Parathyroid adenoma (tissue), 2 donors: ENCODE measurements around the gene PRR15L.
A peak's percentile ranks its signal among the peaks of the same experiment; 100 is the strongest.
"Not testable (repeated sequence)": the region's sequence is repeated elsewhere in the genome, so short reads cannot be mapped to it uniquely, and the experiment has no call there.

ENCODE experiments used
- H2AFZ ChIP-seq: fragments of 300-600 bp; sonication (generic); one replicate; pipeline ENCODE4 v1.7.0; 2017; ENCODE audit warnings: antibody characterized with exemption, mild to moderate bottlenecking
- H3K27ac ChIP-seq: fragments of 300-600 bp; sonication (generic); one replicate; pipeline ENCODE4 v1.7.0; 2017
- H3K27me3 ChIP-seq: fragments of 300-600 bp; sonication (generic); one replicate; pipeline ENCODE4 v1.7.0; 2017; ENCODE audit warnings: low read length; ENCODE audit not compliant: control insufficient read depth, insufficient read depth
- H3K36me3 ChIP-seq: fragments of 300-600 bp; sonication (generic); one replicate; pipeline ENCODE4 v1.7.0; 2017; ENCODE audit warnings: low read length; ENCODE audit not compliant: control insufficient read depth, insufficient read depth
- H3K4me1 ChIP-seq: fragments of 300-600 bp; sonication (generic); one replicate; pipeline ENCODE4 v1.7.0; 2017; ENCODE audit warnings: control low read depth
- H3K4me2 ChIP-seq: fragments of 300-600 bp; sonication (generic); one replicate; pipeline ENCODE4 v1.7.0; 2017; ENCODE audit warnings: low read length
- H3K4me3 ChIP-seq: fragments of 300-600 bp; sonication (generic); one replicate; pipeline ENCODE4 v1.7.0; 2017; ENCODE audit warnings: low read depth, low read length
- H3K79me2 ChIP-seq: fragments of 300-600 bp; sonication (generic); one replicate; pipeline ENCODE4 v1.7.0; 2017; ENCODE audit warnings: control low read depth
- H3K9ac ChIP-seq: fragments of 300-600 bp; sonication (generic); one replicate; pipeline ENCODE4 v1.7.0; 2017; ENCODE audit warnings: mild to moderate bottlenecking
- H3K9me3 ChIP-seq: fragments of 300-600 bp; sonication (generic); one replicate; pipeline ENCODE4 v1.7.0; 2017; ENCODE audit warnings: low read length; ENCODE audit not compliant: control insufficient read depth
- TF ChIP-seq, protein P1 (sequence below): fragments of 300-600 bp; sonication (generic); IDR thresholded peaks from one replicate; pipeline ENCODE4 v1.7.0; 2017; ENCODE audit warnings: antibody characterized with exemption, mild to moderate bottlenecking
- donor health status: primary hyperparathyroidism.

The PRR15L gene

GRCh38 chr17:47942096-47942510, 15.6 kb downstream of the PRR15L start:
- Histone ChIP-seq H3K27me3 (no peaks in the 10 kb centered on the region), H3K4me2 (peak overlapping the region; percentile 77), H3K4me1 (no peaks in the 10 kb centered on the region), H3K9me3 (no peaks in the 10 kb centered on the region), H2AFZ (peak overlapping the region; percentile 79), H3K36me3 (no peaks in the 10 kb centered on the region), H3K9ac (peak overlapping the region; percentile 0), H3K4me3 (peak overlapping the region; percentile 92), H3K27ac (peak overlapping the region; percentile 54), H3K79me2 (no peaks in the 10 kb centered on the region)
- TF ChIP-seq, protein P1, sequence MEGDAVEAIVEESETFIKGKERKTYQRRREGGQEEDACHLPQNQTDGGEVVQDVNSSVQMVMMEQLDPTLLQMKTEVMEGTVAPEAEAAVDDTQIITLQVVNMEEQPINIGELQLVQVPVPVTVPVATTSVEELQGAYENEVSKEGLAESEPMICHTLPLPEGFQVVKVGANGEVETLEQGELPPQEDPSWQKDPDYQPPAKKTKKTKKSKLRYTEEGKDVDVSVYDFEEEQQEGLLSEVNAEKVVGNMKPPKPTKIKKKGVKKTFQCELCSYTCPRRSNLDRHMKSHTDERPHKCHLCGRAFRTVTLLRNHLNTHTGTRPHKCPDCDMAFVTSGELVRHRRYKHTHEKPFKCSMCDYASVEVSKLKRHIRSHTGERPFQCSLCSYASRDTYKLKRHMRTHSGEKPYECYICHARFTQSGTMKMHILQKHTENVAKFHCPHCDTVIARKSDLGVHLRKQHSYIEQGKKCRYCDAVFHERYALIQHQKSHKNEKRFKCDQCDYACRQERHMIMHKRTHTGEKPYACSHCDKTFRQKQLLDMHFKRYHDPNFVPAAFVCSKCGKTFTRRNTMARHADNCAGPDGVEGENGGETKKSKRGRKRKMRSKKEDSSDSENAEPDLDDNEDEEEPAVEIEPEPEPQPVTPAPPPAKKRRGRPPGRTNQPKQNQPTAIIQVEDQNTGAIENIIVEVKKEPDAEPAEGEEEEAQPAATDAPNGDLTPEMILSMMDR, result no peak

DNA sequence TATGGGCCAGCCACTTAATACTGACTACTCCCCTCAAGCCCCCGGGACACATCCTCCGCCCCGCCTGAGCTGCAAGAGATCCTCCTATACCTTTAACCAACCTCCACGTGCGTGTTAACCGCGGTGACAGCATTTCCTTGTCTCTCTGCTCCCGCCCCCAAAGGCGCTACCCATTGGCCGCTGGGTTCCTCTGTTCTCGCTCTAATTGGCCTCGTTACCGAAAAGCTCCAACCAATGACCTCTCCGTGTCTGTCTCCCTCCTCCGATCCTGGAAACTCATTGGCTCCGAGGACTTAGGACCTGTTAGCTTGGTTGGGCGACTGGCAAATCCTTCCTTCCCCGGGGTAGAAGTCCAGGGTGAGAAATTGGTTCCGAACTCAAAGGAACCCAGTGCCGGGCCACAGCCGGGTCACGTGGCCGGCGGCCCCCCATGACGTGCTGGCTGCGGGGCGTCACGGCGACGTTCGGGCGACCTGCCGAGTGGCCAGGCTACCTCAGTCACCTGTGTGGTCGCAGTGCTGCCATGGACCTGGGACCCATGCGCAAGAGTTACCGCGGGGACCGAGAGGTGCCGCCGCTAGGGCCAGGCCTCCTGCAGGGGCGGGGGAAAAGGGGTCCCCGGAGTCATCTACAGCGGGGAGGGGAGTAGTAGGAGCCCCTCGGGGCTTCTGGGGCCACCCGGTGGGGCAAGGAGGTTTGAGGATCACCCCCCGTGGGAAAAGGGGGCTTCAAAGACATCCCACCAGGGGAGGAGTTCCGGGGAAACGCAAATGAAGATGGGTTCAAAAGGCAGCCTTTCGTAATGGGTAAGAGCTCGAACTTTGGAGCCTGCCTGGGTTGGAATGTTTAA, 16.2 kb downstream of the PRR15L start, which contains the start of gene PNPO:
Gene PNPO (plus strand): TSS at position 326 of the 850 bp plus-strand sequence. CDS start 105 bp downstream, at position 431.
- Histone ChIP-seq H3K9me3 (no peaks in the 10 kb centered on the region), H3K9ac (peak within 1 kb of the TSS; percentile 0), H2AFZ (peak within 1 kb of the TSS; percentile 79), H3K4me1 (no peaks in the 10 kb centered on the region), H3K27ac (peak within 1 kb of the TSS; percentile 54), H3K36me3 (no peaks in the 10 kb centered on the region), H3K4me3 (peak within 1 kb of the TSS; percentile 92), H3K4me2 (peak within 1 kb of the TSS; percentile 77), H3K79me2 (no peaks in the 10 kb centered on the region), H3K27me3 (no peaks in the 10 kb centered on the region)
- TF ChIP-seq, protein P1, result no peak

GRCh38 chr17:47937941-47938340, 19.7 kb downstream of the PRR15L start:
- Histone ChIP-seq H3K27me3 (no peaks in the 10 kb centered on the region), H3K4me3 (no peak overlapping the region), H3K4me1 (no peaks in the 10 kb centered on the region), H3K4me2 (no peak overlapping the region), H3K36me3 (no peaks in the 10 kb centered on the region), H3K27ac (no peak overlapping the region), H3K9ac (no peak overlapping the region), H3K9me3 (no peaks in the 10 kb centered on the region), H2AFZ (no peak overlapping the region), H3K79me2 (no peaks in the 10 kb centered on the region)
- TF ChIP-seq, protein P1, result no peak

DNA sequence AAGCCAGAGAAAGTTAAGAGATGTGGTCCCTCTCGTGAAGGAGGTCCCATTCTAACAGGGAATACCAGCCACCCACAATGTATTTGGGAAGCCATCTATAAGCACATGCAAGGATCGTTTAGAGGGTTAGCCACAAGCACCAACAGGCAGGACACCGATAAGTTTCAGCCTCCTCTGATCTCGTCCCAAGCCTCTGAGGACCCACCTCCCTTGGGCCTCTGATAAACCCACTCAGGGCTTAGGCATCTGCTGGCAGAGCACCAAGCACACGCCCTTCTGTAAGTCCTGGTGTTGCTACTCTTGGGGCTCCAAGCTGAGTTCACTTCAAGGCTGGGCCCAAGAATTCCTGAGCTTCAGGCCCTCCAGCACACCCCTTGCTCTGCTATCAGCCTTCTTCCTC, 21.7 kb downstream of the PRR15L start:
- no peak overlapping the region for H3K9ac ChIP-seq
- no peak overlapping the region for H3K4me2 ChIP-seq
- no peak overlapping the region for H3K4me3 ChIP-seq
- TF ChIP-seq, protein P1, result no peak
- H3K9me3 ChIP-seq, result no peaks in the 10 kb centered on the region
- H3K4me1 ChIP-seq, result no peaks in the 10 kb centered on the region
- no peak overlapping the region for H2AFZ ChIP-seq
- H3K27me3 ChIP-seq, result no peaks in the 10 kb centered on the region
- H3K36me3 ChIP-seq, result no peaks in the 10 kb centered on the region
- H3K79me2 ChIP-seq, result no peaks in the 10 kb centered on the region
- no peak overlapping the region for H3K27ac ChIP-seq

DNA sequence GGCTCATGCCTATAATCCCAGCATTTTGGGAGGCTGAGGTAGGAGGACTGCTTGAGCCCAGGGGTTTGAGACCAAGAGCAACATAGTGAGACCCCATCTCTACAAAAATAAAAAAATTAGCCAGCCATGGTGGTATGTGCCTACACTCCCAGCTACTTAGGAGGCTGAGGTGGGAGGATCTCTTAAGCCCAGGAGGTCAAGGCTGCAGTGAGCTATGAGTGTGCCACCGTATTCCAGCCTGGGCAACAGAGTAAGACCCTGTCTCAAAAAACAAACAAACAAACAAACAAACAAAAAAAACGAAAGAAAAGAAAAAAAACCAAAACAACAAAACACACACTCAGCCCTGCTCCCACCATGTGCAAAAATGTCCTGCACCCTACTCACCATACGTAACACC, 22.2 kb downstream of the PRR15L start:
- not testable (repeated sequence) for H3K4me2 ChIP-seq, H3K36me3 ChIP-seq, H3K9ac ChIP-seq, H3K4me3 ChIP-seq, H3K9me3 ChIP-seq, H3K4me1 ChIP-seq, H3K79me2 ChIP-seq, H3K27me3 ChIP-seq, H2AFZ ChIP-seq, H3K27ac ChIP-seq
